ENCODE data around the gene HIGD2A. TPM values are rescaled to one million over a fixed set of nuclear protein-coding genes. Genes with fewer than 3 reads are reported as not detected.
A peak's percentile ranks its signal among the peaks of the same experiment; 100 is the strongest.

HIGD2A gene
- polyA plus RNA-seq, 6 donors from 2014 or later: 137 to 220 (median 172) TPM

DNA sequence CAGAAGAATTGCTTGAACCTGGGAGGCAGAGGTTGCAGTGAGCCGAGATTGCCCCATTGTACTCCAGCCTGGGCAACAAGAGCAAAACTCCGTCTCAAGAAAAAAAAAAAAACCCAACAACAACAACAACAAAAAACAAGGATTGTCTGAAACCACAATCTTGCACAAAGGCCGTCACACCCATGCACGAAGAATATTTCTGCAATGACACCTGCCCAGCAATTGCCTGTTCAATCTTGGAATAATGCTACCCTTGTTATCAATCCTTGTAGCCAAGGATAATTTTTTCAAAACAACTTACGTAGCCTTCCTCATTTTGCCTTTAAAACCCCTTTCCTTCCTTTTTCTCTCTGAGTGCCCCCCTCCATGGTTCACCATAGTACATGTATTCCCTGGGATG lies 31.5 kb downstream of the HIGD2A start:
- Mint-ChIP-seq H3K9me3 (peaks cover 0 to 10% (median 0%) of the 10 kb centered on the region in 7 donors), H3K27ac (no peak overlapping the region), H3K4me1 (peaks cover 6 to 17% (median 12%) of the 10 kb centered on the region in 3 donors), H3K36me3 (no peaks in the 10 kb centered on the region), H3K27me3 (peaks cover 10 to 19% (median 16%) of the 10 kb centered on the region in 3 donors), H3K4me3 (peak overlapping the region in 1 of 8 donors; percentile 64)
- no peak for DNase-seq
- ATAC-seq (ENCODE audit: low read depth in 2 of 2): no peak

DNA sequence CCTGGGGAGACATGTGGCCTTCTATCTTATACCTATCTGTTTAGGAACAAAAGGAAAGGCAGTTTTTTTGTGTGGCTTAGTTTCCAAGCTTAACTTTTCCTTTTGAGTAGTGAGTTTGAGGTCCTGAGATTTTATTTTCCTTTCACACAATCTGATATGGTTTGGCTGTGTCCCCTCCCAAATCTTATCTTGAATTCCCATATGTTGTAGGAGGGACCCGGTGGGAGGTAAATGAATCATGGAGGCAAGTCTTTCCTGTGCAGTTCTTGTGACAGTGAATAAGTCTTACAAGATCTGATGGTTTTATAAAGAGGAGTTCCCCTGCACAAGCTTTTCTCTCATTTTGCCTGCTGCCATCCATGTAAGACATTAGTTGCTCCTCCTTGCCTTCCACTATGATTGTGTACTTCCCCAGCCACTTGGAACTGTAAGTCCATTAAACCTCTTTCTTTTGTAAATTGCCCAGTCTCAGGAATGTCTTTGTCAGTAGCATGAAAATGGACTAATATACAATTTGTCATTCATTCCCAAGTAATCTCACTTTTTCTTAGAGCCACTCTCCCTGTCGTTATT lies 32.5 kb downstream of the HIGD2A start:
- DNase-seq: no peak
- H3K4me3 Mint-ChIP-seq: peak overlapping the region in 1 of 8 donors; percentile 64
- H3K9me3 Mint-ChIP-seq: peaks cover 0 to 10% (median 0%) of the 10 kb centered on the region in 7 donors
- peaks cover 5 to 10% (median 6%) of the 10 kb centered on the region in 3 donors for H3K4me1 Mint-ChIP-seq
- H3K36me3 Mint-ChIP-seq: no peaks in the 10 kb centered on the region
- peak overlapping the region in 1 of 6 donors; percentile 65 for H3K27ac Mint-ChIP-seq
- ATAC-seq (ENCODE audit: low read depth in 2 of 2): no peak
- peaks cover 10 to 19% (median 16%) of the 10 kb centered on the region in 3 donors for H3K27me3 Mint-ChIP-seq

DNA sequence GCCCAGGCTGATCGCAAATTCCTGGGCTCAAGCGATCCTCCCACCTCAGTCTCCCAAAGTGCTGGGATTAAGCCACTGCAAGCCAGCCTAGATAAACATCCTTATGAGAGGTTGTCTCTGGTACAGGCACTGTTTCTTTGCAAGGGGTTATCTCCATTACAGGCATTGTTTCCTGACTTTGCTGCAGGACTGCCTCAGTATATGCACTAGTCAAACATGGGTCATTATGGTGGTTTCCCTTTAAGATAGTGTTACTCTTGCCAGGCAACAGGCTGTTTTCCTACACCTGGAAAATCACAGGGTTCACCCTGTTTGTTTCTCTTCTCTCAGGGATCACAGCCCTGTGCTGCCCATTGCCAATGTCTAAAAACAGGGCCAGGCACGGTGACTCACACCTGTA lies 35.6 kb downstream of the HIGD2A start:
- Mint-ChIP-seq H3K27ac (no peak overlapping the region), H3K4me3 (no peak overlapping the region), H3K36me3 (no peaks in the 10 kb centered on the region), H3K9me3 (peaks cover 0 to 10% (median 0%) of the 10 kb centered on the region in 7 donors), H3K4me1 (no peaks in the 10 kb centered on the region), H3K27me3 (peaks cover 10 to 19% (median 16%) of the 10 kb centered on the region in 3 donors)
- ATAC-seq (ENCODE audit: low read depth in 2 of 2) (no peak), DNase-seq (no peak)

DNA sequence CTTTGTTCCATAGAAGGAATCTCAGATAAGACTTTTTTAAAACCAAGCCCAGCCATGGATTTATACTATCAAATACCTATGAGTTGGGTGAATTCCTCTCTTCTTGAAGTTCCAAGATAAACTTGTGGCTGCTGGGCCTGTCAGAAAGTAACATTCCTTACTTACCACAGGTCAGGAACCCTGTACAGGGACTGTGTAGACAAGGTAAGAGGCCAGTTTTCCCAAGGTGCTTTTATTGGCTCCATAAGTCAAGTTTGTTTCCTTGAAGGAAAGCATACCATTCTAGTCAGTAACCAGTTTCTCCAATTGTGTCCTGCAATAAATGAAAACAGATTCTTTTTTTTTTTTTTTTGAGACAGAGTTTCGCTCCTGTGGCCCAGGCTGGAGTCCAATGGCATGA lies 36.6 kb downstream of the HIGD2A start:
- H3K9me3 Mint-ChIP-seq: peaks cover 0 to 10% (median 0%) of the 10 kb centered on the region in 7 donors
- no peak for DNase-seq
- H3K4me3 Mint-ChIP-seq: no peak overlapping the region
- H3K4me1 Mint-ChIP-seq: no peaks in the 10 kb centered on the region
- H3K36me3 Mint-ChIP-seq: no peaks in the 10 kb centered on the region
- H3K27me3 Mint-ChIP-seq: peaks cover 10 to 19% (median 16%) of the 10 kb centered on the region in 3 donors
- ATAC-seq (ENCODE audit: low read depth in 2 of 2): no peak
- no peak overlapping the region for H3K27ac Mint-ChIP-seq

DNA sequence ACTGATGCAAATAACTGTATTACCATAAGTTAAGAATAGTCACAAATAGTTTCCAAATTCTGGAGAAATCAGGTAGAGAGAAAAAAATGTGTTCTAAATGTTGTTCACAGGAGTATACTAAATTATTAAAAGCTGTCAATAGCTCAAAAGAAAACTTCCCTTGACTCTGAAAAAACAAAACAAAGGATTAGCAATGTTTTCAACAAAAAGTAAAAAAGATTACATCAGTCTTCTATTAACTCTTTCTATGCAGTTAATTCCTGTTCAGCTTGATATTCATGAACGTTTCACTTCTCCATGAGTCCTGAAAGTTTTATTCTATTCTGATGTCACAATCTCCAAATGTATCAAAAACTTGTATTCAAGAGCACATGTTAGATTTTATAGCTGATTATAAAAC lies 37.2 kb downstream of the HIGD2A start:
- no peak for DNase-seq
- Mint-ChIP-seq H3K9me3 (peaks cover 0 to 6% (median 0%) of the 10 kb centered on the region in 7 donors), H3K4me1 (no peaks in the 10 kb centered on the region), H3K27ac (no peak overlapping the region), H3K36me3 (no peaks in the 10 kb centered on the region), H3K27me3 (peaks cover 9 to 19% (median 16%) of the 10 kb centered on the region in 3 donors), H3K4me3 (no peak overlapping the region)
- no peak for ATAC-seq (ENCODE audit: low read depth in 2 of 2)

GRCh38 chr5:176426876-176427275 lies 38.3 kb downstream of the HIGD2A start:
- DNase-seq: no peak
- Mint-ChIP-seq H3K9me3 (peaks cover 0 to 2% (median 0%) of the 10 kb centered on the region in 7 donors), H3K27ac (no peak overlapping the region), H3K4me3 (no peak overlapping the region), H3K27me3 (peaks cover 9 to 16% (median 13%) of the 10 kb centered on the region in 3 donors), H3K4me1 (no peaks in the 10 kb centered on the region), H3K36me3 (no peaks in the 10 kb centered on the region)
- no peak for ATAC-seq (ENCODE audit: low read depth in 2 of 2)

GRCh38 chr5:176427971-176428370 lies 39.4 kb downstream of the HIGD2A start:
- Mint-ChIP-seq H3K36me3 (no peaks in the 10 kb centered on the region), H3K4me3 (no peak overlapping the region), H3K4me1 (no peaks in the 10 kb centered on the region), H3K9me3 (peaks cover 0 to 2% (median 0%) of the 10 kb centered on the region in 7 donors), H3K27me3 (peaks cover 6 to 10% (median 9%) of the 10 kb centered on the region in 3 donors), H3K27ac (no peak overlapping the region)
- ATAC-seq (ENCODE audit: low read depth in 2 of 2): no peak
- DNase-seq: no peak

GRCh38 chr5:176429972-176430371 lies 41.4 kb downstream of the HIGD2A start:
- Mint-ChIP-seq H3K4me3 (no peak overlapping the region), H3K36me3 (no peaks in the 10 kb centered on the region), H3K9me3 (peaks cover 0 to 2% (median 0%) of the 10 kb centered on the region in 7 donors), H3K27me3 (peaks cover 0 to 5% (median 4%) of the 10 kb centered on the region in 3 donors), H3K27ac (no peak overlapping the region), H3K4me1 (no peaks in the 10 kb centered on the region)
- DNase-seq: no peak
- ATAC-seq (ENCODE audit: low read depth in 2 of 2): no peak

- Mint-ChIP-seq H3K27me3 (peaks cover 0 to 5% (median 4%) of the 10 kb centered on the region in 3 donors), H3K36me3 (no peaks in the 10 kb centered on the region), H3K4me1 (peaks cover 9 to 11% (median 10%) of the 10 kb centered on the region in 3 donors), H3K9me3 (no peaks in the 10 kb centered on the region), H3K27ac (no peak overlapping the region), H3K4me3 (no peak overlapping the region)
- ATAC-seq (ENCODE audit: low read depth in 2 of 2) (no peak), DNase-seq (no peak)
These were observed 44.2 kb downstream of the HIGD2A start for GRCh38 chr5:176432707-176433106.

- Mint-ChIP-seq H3K27me3 (peaks cover 0 to 5% (median 0%) of the 10 kb centered on the region in 3 donors), H3K9me3 (no peaks in the 10 kb centered on the region), H3K27ac (peak overlapping the region in 2 of 6 donors; percentile 43 to 59), H3K4me1 (peaks cover 9 to 11% (median 10%) of the 10 kb centered on the region in 3 donors), H3K4me3 (peak overlapping the region; percentile 31 to 73 (median 48)), H3K36me3 (no peaks in the 10 kb centered on the region)
- ATAC-seq (ENCODE audit: low read depth in 2 of 2) (peak; percentile 40 to 45), DNase-seq (no peak)
These were observed 48.1 kb downstream of the HIGD2A start for GRCh38 chr5:176436656-176437055.

DNA sequence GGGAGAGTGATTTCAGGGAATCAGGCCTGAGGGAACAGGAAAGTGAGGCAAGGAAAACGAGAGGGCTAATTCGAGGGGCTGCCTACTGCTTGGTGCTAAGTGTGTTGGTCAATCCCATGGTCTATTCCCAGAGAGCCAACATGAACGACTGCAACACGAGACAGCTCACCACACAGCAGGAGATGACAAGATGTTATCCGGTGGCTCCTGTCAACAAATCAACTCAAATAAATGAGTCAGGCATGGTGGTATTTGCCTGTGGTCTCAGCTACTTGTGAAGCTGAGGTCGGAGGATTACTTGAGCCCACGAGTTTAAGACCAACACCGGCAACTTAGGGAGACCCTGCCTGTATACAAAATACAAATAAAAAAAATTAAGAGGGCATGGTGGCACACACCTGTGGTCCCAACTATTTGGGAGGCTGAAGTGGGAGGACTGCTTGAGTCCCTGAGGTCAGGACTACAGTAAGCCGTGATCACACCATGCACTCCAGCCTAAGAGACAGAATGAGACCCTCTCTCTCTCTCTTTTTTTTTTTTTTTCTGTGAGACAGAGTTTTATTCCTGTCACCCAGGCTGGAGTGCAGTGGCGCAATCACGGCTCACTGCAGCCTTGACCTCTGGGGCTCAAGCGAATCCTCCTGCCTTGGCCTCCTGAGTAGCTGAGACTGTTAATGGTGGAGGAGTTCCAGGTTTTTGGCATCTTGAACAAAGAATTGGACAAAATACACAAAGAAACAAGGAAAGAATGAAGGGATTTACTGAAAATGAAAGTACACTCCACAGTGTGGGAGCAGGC lies 50.6 kb downstream of the HIGD2A start:
- Mint-ChIP-seq H3K4me1 (peaks cover 9 to 11% (median 10%) of the 10 kb centered on the region in 3 donors), H3K9me3 (no peaks in the 10 kb centered on the region), H3K36me3 (no peaks in the 10 kb centered on the region), H3K4me3 (no peak overlapping the region), H3K27ac (no peak overlapping the region), H3K27me3 (no peaks in the 10 kb centered on the region)
- no peak for ATAC-seq (ENCODE audit: low read depth in 2 of 2)
- DNase-seq: no peak

Measured in naive B cell (primary cell).